Naive thymus-derived CD4-positive, alpha-beta T cell (primary cell): ENCODE data around the gene DOCK3. TPM values are rescaled to one million over a fixed set of nuclear protein-coding genes. Genes with fewer than 3 reads are reported as not detected.
"Not testable (repeated sequence)": the region's sequence is repeated elsewhere in the genome, so short reads cannot be mapped to it uniquely, and the experiment has no call there.

Experiments
- ATAC-seq: fragments of 150-1000 bp; cut with Tn5 transposase; 2 replicates; pipeline ENCODE4 v1.10.0; 2021; ENCODE audit warnings: mild to moderate bottlenecking, moderate library complexity
- CTCF ChIA-PET: fragments of 350-600 bp; sonication (Branson Sonifier 250); formaldehyde crosslinking; loops from one replicate; lab custom pipeline; 2021; ENCODE audit warnings: antibody characterized with exemption; lab: Charles Lee
- POLR2A ChIA-PET: fragments of 350-600 bp; sonication (Branson Sonifier 250); formaldehyde crosslinking; loops from one replicate; lab custom pipeline; 2021; ENCODE audit warnings: antibody characterized with exemption, inconsistent platforms; lab: Charles Lee
- DNase-seq, 9 donors: peaks; one replicate each; pipeline versions ENCODE4 v3.0.0 to v3.0.0-alpha.2; 2020 to 2022; ENCODE audit warnings: mixed read lengths in 1 of 9
- H3K27ac ChIP-seq: one replicate; pipeline ENCODE4 v1.7.0; 2013; ENCODE audit warnings: mild to moderate bottlenecking, low read depth, low read length, moderate library complexity
- H3K27me3 ChIP-seq, 2 donors: one replicate each; pipeline ENCODE4 v1.7.0; 2013; ENCODE audit warnings: low read length in 2 of 2, mild to moderate bottlenecking in 2 of 2, moderate library complexity in 2 of 2; ENCODE audit not compliant: control insufficient read depth in 2 of 2, insufficient read depth in 2 of 2
- H3K36me3 ChIP-seq, 3 experiments: 1 replicate in 2 of 3; 2 replicates in 1 of 3; pipeline ENCODE4 v1.7.0; 2013; ENCODE audit warnings: low read length in 3 of 3, mild to moderate bottlenecking in 3 of 3, moderate library complexity in 1 of 3; ENCODE audit not compliant: insufficient read depth in 3 of 3, control insufficient read depth in 2 of 3
- H3K4me1 ChIP-seq, 2 donors: one replicate each; pipeline ENCODE4 v1.7.0; 2013; ENCODE audit warnings: low read length in 2 of 2, mild to moderate bottlenecking in 2 of 2, moderate library complexity in 1 of 2; ENCODE audit not compliant: control insufficient read depth in 2 of 2, insufficient read depth in 2 of 2
- H3K4me3 ChIP-seq: 2 replicates; pipeline ENCODE4 v1.7.0; 2013; ENCODE audit warnings: mild to moderate bottlenecking, low read length
- H3K9me3 ChIP-seq, 3 experiments: 1 replicate in 2 of 3; 2 replicates in 1 of 3; pipeline ENCODE4 v1.7.0; 2013; ENCODE audit warnings: low read length in 3 of 3; ENCODE audit not compliant: control insufficient read depth in 2 of 3
- H3K27ac Mint-ChIP-seq, 9 donors: one replicate each; pipeline ENCODE4 v1.8.0; 2020 to 2022; ENCODE audit warnings: mixed read lengths in 9 of 9, mild to moderate bottlenecking in 8 of 9, moderate library complexity in 5 of 9, inconsistent platforms in 2 of 9
- H3K27me3 Mint-ChIP-seq, 5 donors: one replicate each; pipeline ENCODE4 v1.8.0; 2021 to 2022; ENCODE audit warnings: mixed read lengths in 5 of 5, mild to moderate bottlenecking in 1 of 5
- H3K36me3 Mint-ChIP-seq, 5 donors: one replicate each; pipeline ENCODE4 v1.8.0; 2020 to 2022; ENCODE audit warnings: mixed read lengths in 5 of 5, mild to moderate bottlenecking in 3 of 5, inconsistent platforms in 1 of 5
- H3K4me1 Mint-ChIP-seq, 7 donors: one replicate each; pipeline ENCODE4 v1.8.0; 2020 to 2022; ENCODE audit warnings: mixed read lengths in 7 of 7, mild to moderate bottlenecking in 3 of 7, inconsistent platforms in 1 of 7
- H3K4me3 Mint-ChIP-seq, 10 donors: one replicate each; pipeline ENCODE4 v1.8.0; 2020 to 2022; ENCODE audit warnings: mild to moderate bottlenecking in 10 of 10, mixed read lengths in 10 of 10, moderate library complexity in 6 of 10, inconsistent platforms in 2 of 10
- H3K9me3 Mint-ChIP-seq, 11 donors: one replicate each; pipeline ENCODE4 v1.8.0; 2020 to 2022; ENCODE audit warnings: mixed read lengths in 11 of 11, mild to moderate bottlenecking in 4 of 11, inconsistent platforms in 1 of 11, moderate library complexity in 1 of 11
- intact Hi-C, 2 donors: fragments of 100-400 bp; cut with micrococcal nuclease; formaldehyde crosslinking; loops; one replicate each; pipeline ENCODE4 v1.15.1; 2023
- polyA plus RNA-seq, 2 donors: library from polyadenylated mRNA; unstranded; fragments of 300-500 nt; fragmentation: Illumina TruSeq; gene quantifications; one replicate each; pipeline ENCODE4 v1.2.3, GENCODE V29; 2021
- total RNA-seq, 6 experiments: library from RNA in 5 of 6; stranded (reverse) in 5 of 6; gene quantifications; 1 replicate in 5 of 6; 2 replicates in 1 of 6; pipeline ENCODE4 v1.2.3 and lab custom pipeline; 2021 to 2026

Gene DOCK3
- total and polyA plus RNA-seq, 7 experiments from 2014 or later: 0.19 to 2.9 (median 1.5) TPM

DNA sequence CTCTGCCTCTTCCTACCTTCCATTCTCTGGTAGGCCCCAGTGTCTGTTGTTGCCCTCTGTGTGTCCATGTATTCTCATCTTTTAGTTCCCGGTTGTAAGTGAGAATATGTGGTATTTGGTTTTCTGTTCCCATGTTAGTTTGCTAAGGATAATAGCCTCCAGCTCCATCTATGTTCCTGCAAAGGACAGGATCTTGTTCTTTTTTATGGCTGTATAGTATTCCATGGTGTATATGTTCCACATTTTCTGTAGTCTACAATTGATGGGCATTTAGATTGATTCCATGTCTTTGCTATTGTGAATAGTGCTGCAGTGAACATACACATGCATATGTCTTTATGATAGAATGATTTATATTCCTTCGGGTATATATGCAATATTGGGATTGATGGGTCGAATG, 107.0 kb downstream of the DOCK3 start:
- H3K27ac Mint-ChIP-seq, intact Hi-C loops, H3K4me3 ChIP-seq, H3K9me3 ChIP-seq, POLR2A ChIA-PET, H3K27me3 ChIP-seq, CTCF ChIA-PET, DNase-seq, H3K36me3 ChIP-seq, H3K27ac ChIP-seq, ATAC-seq, H3K4me3 Mint-ChIP-seq, H3K4me1 ChIP-seq, H3K4me1 Mint-ChIP-seq: not testable (repeated sequence)
- peaks cover 0 to 17% (median 6%) of the 10 kb centered on the region in 5 donors for H3K36me3 Mint-ChIP-seq
- peaks cover 0 to 13% (median 8%) of the 10 kb centered on the region in 5 donors for H3K27me3 Mint-ChIP-seq
- H3K9me3 Mint-ChIP-seq: peaks cover 0 to 32% (median 21%) of the 10 kb centered on the region in 11 donors

DNA sequence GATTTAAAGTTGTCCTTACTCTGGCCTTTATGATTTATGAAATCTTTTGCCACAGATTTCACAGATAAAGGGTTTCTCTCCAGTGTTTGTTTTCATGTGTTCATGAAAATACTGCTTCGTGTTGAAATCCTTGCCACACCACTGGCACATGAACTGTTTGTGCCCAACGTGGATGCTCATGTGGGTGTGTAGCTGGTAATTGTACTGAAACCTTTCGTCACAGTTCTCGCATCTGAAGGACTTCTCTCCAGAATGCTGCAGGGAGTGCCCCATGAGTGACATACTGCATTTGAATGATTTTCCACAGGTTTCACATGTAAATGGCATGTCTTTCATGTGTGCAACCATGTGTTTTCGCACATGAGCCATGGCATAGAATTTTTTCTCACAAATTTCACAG, 111.9 kb downstream of the DOCK3 start:
- DNase-seq (no peak), ATAC-seq (no peak)
- Histone ChIP-seq H3K27me3 (no peaks in the 10 kb centered on the region), H3K4me1 (no peaks in the 10 kb centered on the region), H3K27ac (no peak overlapping the region), H3K36me3 (no peaks in the 10 kb centered on the region), H3K9me3 (no peaks in the 10 kb centered on the region), H3K4me3 (no peak overlapping the region)
- Mint-ChIP-seq H3K9me3 (peaks cover 0 to 32% (median 18%) of the 10 kb centered on the region in 11 donors), H3K4me3 (no peak overlapping the region), H3K36me3 (peaks cover 0 to 23% (median 6%) of the 10 kb centered on the region in 5 donors), H3K4me1 (no peaks in the 10 kb centered on the region), H3K27me3 (peaks cover 0 to 8% (median 0%) of the 10 kb centered on the region in 5 donors), H3K27ac (no peak overlapping the region)
- ChIA-PET CTCF (no interaction called here), POLR2A (no interaction called here)
- intact Hi-C loops: no loop called here

- POLR2A ChIA-PET: not testable (repeated sequence)
Observed at GRCh38 chr3:50790894-50791293, 116.2 kb downstream of the DOCK3 start.

GRCh38 chr3:50792568-50792967, 117.8 kb downstream of the DOCK3 start:
- no peak overlapping the region for H3K27ac ChIP-seq
- H3K36me3 ChIP-seq: no peaks in the 10 kb centered on the region
- DNase-seq: no peak
- peaks cover 0 to 7% (median 4%) of the 10 kb centered on the region in 5 donors for H3K27me3 Mint-ChIP-seq
- CTCF ChIA-PET: no interaction called here
- H3K36me3 Mint-ChIP-seq: peaks cover 0 to 8% (median 3%) of the 10 kb centered on the region in 5 donors
- ATAC-seq: no peak
- H3K4me1 Mint-ChIP-seq: no peaks in the 10 kb centered on the region
- H3K4me1 ChIP-seq: no peaks in the 10 kb centered on the region
- peaks cover 0 to 10% (median 0%) of the 10 kb centered on the region in 11 donors for H3K9me3 Mint-ChIP-seq
- no peak overlapping the region for H3K4me3 ChIP-seq
- no peak overlapping the region for H3K27ac Mint-ChIP-seq
- POLR2A ChIA-PET: no interaction called here
- intact Hi-C loops: no loop called here
- H3K4me3 Mint-ChIP-seq: no peak overlapping the region
- no peaks in the 10 kb centered on the region for H3K9me3 ChIP-seq
- H3K27me3 ChIP-seq: no peaks in the 10 kb centered on the region

More at GRCh38 chr3:50790894-50791293, 116.2 kb downstream of the DOCK3 start:
- H3K9me3 ChIP-seq, intact Hi-C loops, H3K4me3 Mint-ChIP-seq, H3K4me3 ChIP-seq, H3K27me3 ChIP-seq, H3K4me1 Mint-ChIP-seq, H3K36me3 Mint-ChIP-seq, DNase-seq, H3K27ac ChIP-seq, H3K27ac Mint-ChIP-seq, H3K27me3 Mint-ChIP-seq, H3K36me3 ChIP-seq, ATAC-seq, H3K4me1 ChIP-seq, CTCF ChIA-PET, H3K9me3 Mint-ChIP-seq: not testable (repeated sequence)

DNA sequence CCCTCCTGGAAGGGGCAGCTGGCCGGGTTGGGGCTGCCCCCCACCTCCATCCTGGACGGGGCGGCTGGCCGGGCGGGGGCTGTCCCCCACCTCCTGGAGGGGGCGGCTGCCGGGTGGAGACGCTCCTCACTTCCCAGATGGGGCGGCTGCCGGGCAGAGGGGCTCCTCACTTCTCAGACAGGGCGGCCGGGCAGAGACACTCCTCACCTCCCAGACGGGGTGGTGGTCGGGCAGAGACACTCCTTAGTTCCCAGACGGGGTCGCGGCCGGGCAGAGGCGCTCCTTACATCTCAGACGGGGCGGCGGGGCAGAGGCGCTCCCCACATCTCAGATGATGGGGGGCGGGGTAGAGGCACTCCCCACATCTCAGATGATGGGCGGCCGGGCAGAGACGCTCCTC, 129.1 kb downstream of the DOCK3 start:
- DNase-seq, H3K27ac Mint-ChIP-seq, H3K4me3 Mint-ChIP-seq, CTCF ChIA-PET, ATAC-seq, H3K4me1 ChIP-seq, POLR2A ChIA-PET, H3K27me3 ChIP-seq, H3K4me1 Mint-ChIP-seq, H3K4me3 ChIP-seq, H3K27ac ChIP-seq, H3K36me3 ChIP-seq, intact Hi-C loops: not testable (repeated sequence)
- Mint-ChIP-seq H3K9me3 (peaks cover 21 to 53% (median 39%) of the 10 kb centered on the region in 11 donors), H3K36me3 (peaks cover 0 to 28% (median 23%) of the 10 kb centered on the region in 5 donors), H3K27me3 (peaks cover 0 to 12% (median 6%) of the 10 kb centered on the region in 5 donors)
- peaks cover 0 to 23% (median 4%) of the 10 kb centered on the region in 3 experiments for H3K9me3 ChIP-seq

- H3K9me3 Mint-ChIP-seq: peaks cover 17 to 48% (median 34%) of the 10 kb centered on the region in 11 donors
- H3K4me1 ChIP-seq, H3K27ac ChIP-seq, H3K27ac Mint-ChIP-seq, ATAC-seq, H3K4me3 ChIP-seq, CTCF ChIA-PET, H3K27me3 ChIP-seq, POLR2A ChIA-PET, H3K4me1 Mint-ChIP-seq, DNase-seq, intact Hi-C loops, H3K27me3 Mint-ChIP-seq, H3K4me3 Mint-ChIP-seq, H3K36me3 ChIP-seq: not testable (repeated sequence)
- H3K9me3 ChIP-seq: peaks cover 0 to 23% (median 4%) of the 10 kb centered on the region in 3 experiments
- H3K36me3 Mint-ChIP-seq: peaks cover 0 to 22% (median 19%) of the 10 kb centered on the region in 5 donors
Observed at GRCh38 chr3:50804376-50804775, 129.6 kb downstream of the DOCK3 start.

- ChIA-PET CTCF (no interaction called here), POLR2A (no interaction called here)
- H3K4me1 Mint-ChIP-seq: peaks cover 0 to 4% (median 0%) of the 10 kb centered on the region in 7 donors
- no peak for DNase-seq
- peaks cover 10 to 38% (median 25%) of the 10 kb centered on the region in 11 donors for H3K9me3 Mint-ChIP-seq
- no peak for ATAC-seq
- H3K27me3 Mint-ChIP-seq: no peaks in the 10 kb centered on the region
- no peak overlapping the region for H3K4me3 Mint-ChIP-seq
- H3K9me3 ChIP-seq: peaks cover 0 to 16% (median 0%) of the 10 kb centered on the region in 3 experiments
- no peak overlapping the region for H3K27ac ChIP-seq
- no peak overlapping the region for H3K4me3 ChIP-seq
- H3K27me3 ChIP-seq: no peaks in the 10 kb centered on the region
- H3K4me1 ChIP-seq: no peaks in the 10 kb centered on the region
- no peaks in the 10 kb centered on the region for H3K36me3 ChIP-seq
- H3K27ac Mint-ChIP-seq: no peak overlapping the region
- intact Hi-C loops: no loop called here
- H3K36me3 Mint-ChIP-seq: peaks cover 0 to 20% (median 15%) of the 10 kb centered on the region in 5 donors
Observed at GRCh38 chr3:50805321-50805720, 130.6 kb downstream of the DOCK3 start.
